ENCODE measurements around the gene TULP4.
A peak's percentile ranks its signal among the peaks of the same experiment; 100 is the strongest.
"Not testable (repeated sequence)": the region's sequence is repeated elsewhere in the genome, so short reads cannot be mapped to it uniquely, and the experiment has no call there.

The TULP4 gene

DNA sequence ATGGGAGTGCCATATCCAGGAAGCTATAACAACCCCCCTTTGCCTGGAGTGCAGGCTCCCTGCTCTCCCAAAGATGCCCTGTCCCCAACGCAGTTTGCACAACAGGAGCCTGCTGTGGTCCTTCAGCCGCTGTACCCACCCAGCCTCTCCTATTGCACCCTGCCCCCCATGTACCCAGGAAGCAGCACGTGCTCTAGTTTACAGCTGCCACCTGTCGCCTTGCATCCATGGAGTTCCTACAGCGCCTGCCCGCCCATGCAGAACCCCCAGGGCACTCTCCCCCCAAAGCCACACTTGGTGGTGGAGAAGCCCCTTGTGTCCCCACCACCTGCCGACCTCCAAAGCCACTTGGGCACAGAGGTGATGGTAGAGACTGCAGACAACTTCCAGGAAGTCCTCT is 191.0 kb downstream of the TULP4 start:
- no peak for DNase-seq (ENCODE audit: low read depth)

GRCh38 chr6:158503846-158504245 is 191.6 kb downstream of the TULP4 start:
- DNase-seq (ENCODE audit: low read depth) = no peak

DNA sequence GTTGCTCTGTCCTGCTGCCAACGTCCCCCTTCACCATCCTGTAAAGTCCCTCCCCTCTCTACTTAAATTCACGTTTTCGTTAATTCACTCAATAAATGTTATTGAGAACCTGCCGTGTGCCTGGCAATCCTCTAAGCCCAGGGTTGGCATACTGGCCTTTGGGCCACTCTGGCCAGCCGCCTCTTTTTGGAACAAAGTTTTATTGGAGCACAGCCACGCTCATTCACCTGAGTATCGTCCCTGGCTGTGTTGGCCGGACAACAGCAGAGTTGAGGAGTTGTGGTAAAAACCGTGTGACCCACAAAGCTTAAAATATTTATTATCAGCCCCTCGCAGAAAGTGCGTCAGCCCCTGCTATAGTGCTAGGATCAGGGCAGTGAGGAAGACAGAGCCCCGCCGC is 192.9 kb downstream of the TULP4 start:
- DNase-seq (ENCODE audit: low read depth) = no peak

- no peak for DNase-seq (ENCODE audit: low read depth)
Measured at GRCh38 chr6:158506601-158507000, 194.3 kb downstream of the TULP4 start.

DNA sequence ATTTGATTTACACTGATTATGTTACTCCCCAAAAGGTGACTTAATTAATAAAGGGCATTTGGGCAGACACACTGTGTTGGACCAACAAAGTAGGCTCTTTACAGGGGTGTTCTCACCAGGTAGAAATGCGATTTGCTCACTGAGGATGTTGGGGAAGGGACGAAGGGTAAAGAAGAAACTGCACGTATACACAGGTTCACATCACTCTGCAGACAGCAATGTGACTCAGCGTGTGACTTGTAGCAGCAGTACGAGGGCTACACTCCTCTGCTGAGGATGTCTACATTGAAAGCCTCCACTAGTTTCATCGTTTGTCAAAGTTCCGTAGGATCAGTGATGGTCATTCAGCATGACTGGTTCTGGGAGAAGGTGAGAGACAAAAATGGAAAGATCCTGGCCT is 194.9 kb downstream of the TULP4 start:
- no peak for DNase-seq (ENCODE audit: low read depth)

DNA sequence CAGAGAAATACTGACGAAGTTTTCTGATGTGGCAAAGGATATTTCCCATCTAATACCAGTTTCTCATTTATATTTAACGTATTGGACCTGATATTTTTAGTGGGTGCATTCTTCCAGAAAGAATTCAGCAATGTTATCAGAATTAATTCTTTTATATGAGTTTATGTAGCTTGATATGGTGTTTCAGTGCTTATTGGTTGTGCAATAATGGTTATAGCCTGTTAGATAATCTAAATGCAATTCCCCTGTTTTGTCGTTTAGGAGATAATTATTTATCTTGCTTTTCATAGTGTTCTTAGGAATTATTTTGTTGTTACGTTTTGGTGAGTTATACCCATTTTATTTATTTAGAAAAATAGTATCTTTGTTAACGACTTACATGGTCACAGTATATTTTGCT is 196.2 kb downstream of the TULP4 start:
- no peak for DNase-seq (ENCODE audit: low read depth)

DNA sequence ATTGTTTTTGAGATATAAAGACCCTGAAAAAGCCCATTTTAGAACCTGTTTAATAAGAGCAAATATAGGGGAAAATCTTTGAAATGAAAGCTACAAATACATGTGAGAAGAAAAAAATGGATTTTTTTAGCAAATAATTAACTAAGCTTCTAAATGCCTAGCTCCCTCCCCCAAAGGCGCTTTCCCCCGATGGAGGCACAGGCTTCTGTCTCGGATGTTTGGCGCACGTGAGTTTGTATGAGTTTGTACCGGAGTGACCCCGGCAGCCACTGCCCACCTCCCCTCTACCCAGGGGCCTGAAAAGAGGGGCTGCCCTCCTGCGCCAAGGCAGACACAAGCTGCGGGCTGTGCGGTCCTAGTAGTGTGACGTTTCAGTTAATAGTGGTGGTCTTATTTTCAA is 197.2 kb downstream of the TULP4 start:
- no peak for DNase-seq (ENCODE audit: low read depth)

- no peak for DNase-seq (ENCODE audit: low read depth)
Measured at GRCh38 chr6:158512809-158513208, 200.5 kb downstream of the TULP4 start.

- no peak for DNase-seq (ENCODE audit: low read depth)
Measured at GRCh38 chr6:158514176-158514575, 201.9 kb downstream of the TULP4 start.

DNA sequence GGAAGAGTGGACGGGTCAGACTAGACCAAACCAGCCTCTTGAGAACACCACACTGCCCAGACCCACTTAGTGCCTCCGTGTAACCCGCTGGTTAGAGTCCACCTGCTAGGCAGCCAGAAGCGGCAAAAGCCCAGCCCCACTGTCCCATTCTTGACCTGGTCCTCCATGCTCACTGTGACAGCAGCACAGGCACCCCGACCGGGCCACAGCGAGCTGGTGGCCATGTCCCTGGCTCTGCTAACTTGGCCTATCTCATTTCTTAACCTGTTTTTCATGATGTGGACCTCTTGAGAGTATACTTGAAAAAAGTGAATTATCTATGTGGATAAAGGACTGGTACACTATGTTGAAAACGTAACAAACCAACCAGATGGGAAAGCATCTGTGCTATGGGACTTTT is 202.7 kb downstream of the TULP4 start:
- DNase-seq (ENCODE audit: low read depth) = no peak

DNA sequence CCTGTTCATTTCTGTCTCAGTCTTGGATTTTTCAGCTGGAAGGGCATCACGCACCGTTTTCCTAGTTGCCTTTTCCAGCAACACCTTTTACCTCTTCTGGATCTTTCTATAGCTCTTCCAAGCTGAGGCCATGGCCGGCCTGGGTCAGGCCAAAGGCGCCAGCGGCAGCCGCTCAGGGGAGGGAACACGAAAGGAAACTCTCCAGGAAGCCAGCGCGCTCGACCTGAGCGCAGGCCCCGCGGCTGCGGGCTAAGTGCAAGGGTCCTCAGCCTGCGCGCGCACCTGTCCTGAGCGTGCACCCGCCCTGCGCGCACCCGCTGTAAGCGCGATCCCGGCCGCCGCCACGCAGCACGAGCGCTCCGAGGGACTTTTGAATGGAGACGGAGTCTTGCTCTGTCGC is 203.8 kb downstream of the TULP4 start:
- no peak for DNase-seq (ENCODE audit: low read depth)

GRCh38 chr6:158517038-158517437 is 204.8 kb downstream of the TULP4 start:
- DNase-seq (ENCODE audit: low read depth) = no peak

DNA sequence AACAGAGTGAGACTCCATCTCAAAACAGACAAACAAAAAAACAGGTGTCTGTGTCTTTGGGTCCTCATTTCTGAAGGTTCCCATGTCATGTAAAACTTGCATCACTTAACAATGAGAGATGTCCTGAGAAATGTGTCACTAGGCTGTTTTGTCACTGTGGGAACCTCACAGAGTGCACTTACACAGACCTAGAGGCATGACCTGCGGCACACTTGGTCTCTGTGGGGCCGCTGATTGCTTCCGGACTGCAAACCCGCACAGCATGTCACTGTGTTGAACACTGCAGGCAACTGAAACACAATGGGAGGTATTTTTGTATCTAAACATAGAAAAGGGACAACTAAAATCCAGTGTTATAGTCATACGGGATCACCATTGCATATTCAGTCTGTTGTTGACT is 205.3 kb downstream of the TULP4 start:
- no peak for DNase-seq (ENCODE audit: low read depth)

DNA sequence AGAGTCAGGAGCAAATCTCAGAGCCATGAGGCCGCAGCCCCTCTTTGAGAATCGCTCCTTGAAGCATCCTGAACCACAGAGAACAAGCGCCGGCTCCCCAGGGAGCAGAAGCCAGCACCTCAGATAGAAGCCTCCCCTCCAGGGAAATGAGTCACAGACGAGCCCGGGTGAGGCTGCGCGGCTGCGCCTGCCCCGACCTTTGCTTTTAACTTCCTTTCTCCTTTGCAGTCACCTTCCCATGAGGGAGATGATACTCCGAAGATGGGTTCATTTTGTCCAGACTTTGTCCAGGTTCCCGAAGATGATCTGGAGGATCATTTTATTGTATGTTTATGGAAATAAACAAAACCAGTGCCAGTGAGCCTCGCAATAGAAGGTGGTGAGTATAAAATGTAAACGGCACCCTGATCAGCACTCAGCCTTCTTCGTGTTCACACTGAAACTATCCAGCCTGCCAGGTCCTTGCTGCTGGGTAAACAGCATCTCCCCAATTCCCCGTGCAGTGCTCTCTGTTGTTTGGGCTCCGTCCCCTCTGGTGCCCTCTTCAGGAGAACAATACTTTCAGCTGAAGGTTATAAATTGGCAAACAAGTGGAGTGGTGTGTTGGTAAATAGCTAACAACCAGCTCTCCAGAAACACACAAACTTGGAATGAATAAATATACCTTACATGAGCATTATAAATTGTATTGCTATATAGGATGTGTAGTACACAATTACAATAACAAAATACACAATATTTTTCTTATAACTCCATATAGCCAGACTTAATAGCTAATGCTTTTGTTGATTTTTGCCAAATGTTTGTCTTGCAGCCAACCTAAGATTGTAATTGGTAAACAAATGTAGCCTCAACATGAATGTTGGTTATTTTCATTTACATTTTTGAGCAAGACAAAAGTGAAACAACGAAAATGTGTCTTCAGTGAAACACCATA is 206.2 kb downstream of the TULP4 start:
- peak; percentile 40 for DNase-seq (ENCODE audit: low read depth)

- no peak for DNase-seq (ENCODE audit: low read depth)
Measured at GRCh38 chr6:158519300-158519699, 207.0 kb downstream of the TULP4 start.

DNA sequence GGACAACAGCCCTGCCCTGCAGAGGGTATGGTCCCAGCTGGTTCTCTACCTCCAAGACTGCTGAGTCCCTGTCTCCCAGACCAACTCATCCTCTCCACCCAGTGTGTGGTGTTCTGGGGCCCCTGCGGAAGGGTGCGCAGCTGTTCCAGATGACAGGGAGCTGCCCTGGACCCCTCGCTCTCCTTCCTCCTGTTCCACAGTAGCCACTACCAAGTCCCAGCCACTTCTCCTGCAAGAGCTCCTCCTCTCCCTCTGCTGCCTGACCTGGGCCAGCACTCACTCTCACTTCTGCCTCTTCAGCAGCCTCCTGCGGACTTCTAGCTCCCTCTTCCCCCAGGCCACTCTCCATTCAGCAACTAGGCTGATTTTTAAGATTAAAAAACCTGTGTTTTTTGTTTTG is 207.5 kb downstream of the TULP4 start:
- DNase-seq (ENCODE audit: low read depth) = no peak

DNA sequence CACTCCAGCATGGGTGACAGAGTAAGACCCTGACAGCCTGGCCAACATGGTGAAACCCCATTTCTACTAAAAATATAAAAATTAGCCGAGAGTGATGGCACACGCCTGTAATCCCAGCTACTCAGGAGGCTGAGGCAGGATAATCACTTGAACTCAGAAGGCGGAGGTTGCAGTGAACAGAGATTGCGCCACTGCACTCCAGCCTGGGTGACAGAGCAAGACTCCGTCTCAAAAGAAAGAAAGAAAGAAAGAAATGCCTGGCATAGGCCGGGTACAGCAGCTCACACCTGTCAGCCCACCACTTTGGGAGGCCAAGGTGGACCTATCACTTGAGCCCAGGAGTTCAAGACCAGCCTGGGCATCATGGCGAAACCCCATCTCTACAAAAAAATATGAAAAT is 208.7 kb downstream of the TULP4 start:
- DNase-seq (ENCODE audit: low read depth) = not testable (repeated sequence)

- no peak for DNase-seq (ENCODE audit: low read depth)
Measured at GRCh38 chr6:158521759-158522158, 209.5 kb downstream of the TULP4 start.

- DNase-seq (ENCODE audit: low read depth) = no peak
Measured at GRCh38 chr6:158522616-158523015, 210.4 kb downstream of the TULP4 start.

GRCh38 chr6:158524311-158524710 is 212.0 kb downstream of the TULP4 start:
- no peak for DNase-seq (ENCODE audit: low read depth)

DNA sequence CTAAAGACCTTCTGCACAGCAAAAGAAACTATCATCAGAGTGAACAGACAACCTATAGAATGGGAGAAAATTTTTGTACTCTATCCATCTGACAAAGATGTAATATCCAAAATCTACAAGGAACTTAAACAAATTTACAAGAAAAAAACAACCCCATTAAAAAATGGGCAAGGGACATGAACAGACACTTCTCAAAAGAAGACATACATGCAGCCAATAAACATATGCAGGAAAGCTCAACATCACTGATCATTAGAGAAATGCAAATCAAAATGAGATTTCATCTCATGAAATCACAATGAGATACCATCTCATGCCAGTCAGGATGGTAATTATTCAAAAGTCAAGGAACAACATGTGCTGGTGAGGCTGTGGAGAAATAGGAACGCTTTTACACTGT is 215.6 kb downstream of the TULP4 start:
- not testable (repeated sequence) for DNase-seq (ENCODE audit: low read depth)

- DNase-seq (ENCODE audit: low read depth) = no peak
Measured at GRCh38 chr6:158528826-158529225, 216.6 kb downstream of the TULP4 start.

GRCh38 chr6:158529629-158530028 is 217.4 kb downstream of the TULP4 start:
- no peak for DNase-seq (ENCODE audit: low read depth)

DNA sequence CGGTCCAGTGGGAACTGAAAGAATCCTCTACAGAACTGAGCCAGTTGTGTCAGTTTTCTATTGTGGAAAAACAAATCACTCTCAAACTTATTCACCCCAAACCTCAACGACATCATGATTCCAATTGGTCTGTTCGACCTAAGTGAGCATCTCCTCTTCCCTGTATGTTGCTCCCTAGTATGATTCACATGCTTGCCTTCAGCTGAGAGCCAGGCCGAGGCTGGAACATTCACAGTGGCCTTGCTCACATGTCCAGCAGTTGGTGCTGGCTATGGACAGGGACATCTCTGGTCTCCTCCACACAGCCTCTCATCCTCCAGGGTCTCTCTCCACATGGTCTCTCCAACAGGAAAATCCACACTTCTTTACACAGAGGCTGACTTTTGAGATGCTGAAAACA is 219.3 kb downstream of the TULP4 start:
- no peak for DNase-seq (ENCODE audit: low read depth)

Data from activated T-cell treated with anti-CD3 and anti-CD28 coated beads for 48 hours (primary cell).